KOPT-K1 (cell line): Measurements from ENCODE around the gene EYA2.
"Not testable (repeated sequence)": the region's sequence is repeated elsewhere in the genome, so short reads cannot be mapped to it uniquely, and the experiment has no call there.

Experiments used
- H3K27ac ChIP-seq: fragments of 200-600 bp; sonication (generic); 2 replicates; pipeline ENCODE4 v1.5.1; 2016; ENCODE audit warnings: antibody characterized with exemption, mild to moderate bottlenecking, low read depth, low read length; ENCODE audit not compliant: poor library complexity, severe bottlenecking
- H3K36me3 ChIP-seq: fragments of 200-600 bp; sonication (generic); 2 replicates; pipeline ENCODE4 v1.5.1; 2017; ENCODE audit warnings: antibody characterized with exemption, mild to moderate bottlenecking, low read length, moderate library complexity; ENCODE audit not compliant: insufficient read depth
- H3K9me3 ChIP-seq: fragments of 200-600 bp; sonication (generic); 2 replicates; pipeline ENCODE4 v1.5.1; 2017; ENCODE audit warnings: antibody characterized with exemption, low read length, mild to moderate bottlenecking; ENCODE audit not compliant: insufficient read depth, poor library complexity, severe bottlenecking

Gene EYA2

DNA sequence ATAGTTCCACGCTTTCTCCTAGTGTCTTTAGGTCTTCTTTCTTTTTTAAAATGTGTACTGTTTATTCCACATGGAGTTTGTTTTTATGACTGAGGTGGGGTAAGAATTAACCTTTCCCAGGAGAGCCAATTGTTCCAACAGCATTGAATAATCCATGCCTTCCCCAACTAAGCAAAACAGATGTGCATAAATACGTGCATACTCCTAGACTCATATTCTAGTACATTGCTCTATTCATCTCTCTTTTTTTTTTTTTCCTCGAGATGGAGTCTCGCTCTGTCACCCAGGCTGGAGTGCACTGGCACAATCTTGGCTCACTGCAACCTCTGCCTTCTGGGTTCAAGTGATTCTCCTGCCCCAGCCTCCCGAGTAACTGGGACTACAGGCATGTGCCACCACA is 14.7 kb upstream of the EYA2 start:
- not testable (repeated sequence) for H3K9me3 ChIP-seq, H3K27ac ChIP-seq, H3K36me3 ChIP-seq

DNA sequence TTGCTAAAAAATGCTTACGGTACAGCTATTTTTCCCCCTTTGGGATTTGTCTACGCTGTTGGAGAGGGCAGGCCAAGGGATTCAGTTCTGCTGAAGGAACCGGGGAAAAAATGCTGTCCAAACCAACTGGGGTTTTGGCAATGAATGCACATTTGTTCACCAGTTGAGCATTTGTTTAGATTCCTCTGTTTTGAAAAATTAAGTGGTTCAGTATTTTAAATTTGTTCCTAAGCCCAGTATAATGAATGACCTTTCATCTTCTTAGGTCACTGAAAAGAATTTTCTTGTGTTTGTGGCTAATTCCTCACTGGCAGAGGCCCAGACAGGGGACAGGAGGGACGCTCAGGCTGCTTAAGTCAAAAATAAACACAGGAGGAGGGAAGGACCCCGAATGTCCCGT is 10.8 kb upstream of the EYA2 start:
- Histone ChIP-seq H3K27ac (no peak overlapping the region), H3K36me3 (no peaks in the 10 kb centered on the region)

DNA sequence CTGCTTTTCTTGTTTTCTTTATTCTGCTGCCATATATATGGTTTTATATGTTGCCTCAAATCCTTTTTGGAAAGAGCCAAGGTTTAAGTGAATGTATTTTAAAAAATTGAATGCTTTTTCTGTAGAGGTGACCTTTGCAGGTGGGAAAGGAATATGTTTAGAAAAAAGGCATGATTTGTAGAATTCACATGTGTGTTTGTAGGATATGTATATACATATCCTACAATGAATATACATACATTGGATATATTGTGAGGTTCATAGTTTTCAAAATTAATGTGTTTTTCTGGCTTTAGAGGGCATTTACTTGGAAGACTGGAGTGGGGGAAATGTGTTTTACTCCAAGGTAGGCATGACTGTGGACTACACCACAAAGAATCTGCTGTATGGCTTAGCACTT is 4.0 kb upstream of the EYA2 start:
- Histone ChIP-seq H3K9me3 (peaks cover 10% of the 10 kb centered on the region), H3K36me3 (no peaks in the 10 kb centered on the region), H3K27ac (no peak overlapping the region)

More for the DNA sequence above, 10.8 kb upstream of the EYA2 start:
- no peaks in the 10 kb centered on the region for H3K9me3 ChIP-seq

DNA sequence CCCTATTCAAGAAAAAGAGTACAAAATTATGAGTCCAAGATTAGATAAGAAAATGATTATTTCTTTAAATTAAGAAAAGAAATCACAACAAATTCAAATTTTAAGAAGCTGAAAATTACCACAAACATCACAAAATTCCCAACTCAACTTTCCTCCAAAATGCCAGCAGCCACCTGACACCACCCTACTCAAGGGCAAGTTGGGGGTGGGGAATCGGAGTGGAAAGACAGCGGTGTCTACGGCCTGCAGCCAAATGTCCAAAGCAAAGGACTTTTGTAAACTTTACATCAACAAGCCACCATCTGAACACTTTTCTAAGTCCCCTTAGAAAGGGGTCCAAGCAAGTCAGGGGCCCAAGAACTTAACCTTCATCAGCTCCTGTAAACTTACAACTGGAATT is 1.6 kb upstream of the EYA2 start:
- H3K9me3 ChIP-seq: peaks cover 10% of the 10 kb centered on the region
- H3K36me3 ChIP-seq: no peaks in the 10 kb centered on the region
- no peak overlapping the region for H3K27ac ChIP-seq

GRCh38 chr20:46893877-46894578 is 615 bp upstream of the EYA2 start:
- Histone ChIP-seq H3K9me3 (peaks cover 10% of the 10 kb centered on the region), H3K27ac (no peak overlapping the region), H3K36me3 (no peaks in the 10 kb centered on the region)

GRCh38 chr20:46894971-46895905 is 595 bp downstream of the EYA2 start:
- H3K9me3 ChIP-seq: peaks cover 10% of the 10 kb centered on the region
- no peak overlapping the region for H3K27ac ChIP-seq

DNA sequence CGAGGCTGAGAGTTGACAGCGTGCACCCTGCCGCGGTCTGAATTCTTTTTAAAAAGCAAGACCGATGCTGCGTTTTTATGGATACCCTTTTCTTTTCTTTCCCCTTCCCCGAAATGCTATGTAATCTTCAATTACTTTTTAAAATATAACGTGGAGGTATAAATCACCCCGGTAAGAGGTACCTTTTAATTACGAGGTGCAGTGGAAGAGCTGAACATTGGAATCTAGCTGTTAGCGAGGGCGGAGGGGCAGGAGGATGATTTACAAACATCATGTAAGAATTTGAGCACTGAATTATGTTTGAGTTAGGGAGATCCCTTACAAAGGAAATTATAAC is 1.2 kb downstream of the EYA2 start:
- H3K9me3 ChIP-seq: peaks cover 3% of the 10 kb centered on the region
- no peaks in the 10 kb centered on the region for H3K36me3 ChIP-seq
- no peak overlapping the region for H3K27ac ChIP-seq

More at GRCh38 chr20:46894971-46895905, 595 bp downstream of the EYA2 start:
- no peaks in the 10 kb centered on the region for H3K36me3 ChIP-seq

- H3K27ac ChIP-seq: no peak overlapping the region
- no peaks in the 10 kb centered on the region for H3K9me3 ChIP-seq
- no peaks in the 10 kb centered on the region for H3K36me3 ChIP-seq
These were observed 2.8 kb downstream of the EYA2 start for GRCh38 chr20:46897328-46897880.

DNA sequence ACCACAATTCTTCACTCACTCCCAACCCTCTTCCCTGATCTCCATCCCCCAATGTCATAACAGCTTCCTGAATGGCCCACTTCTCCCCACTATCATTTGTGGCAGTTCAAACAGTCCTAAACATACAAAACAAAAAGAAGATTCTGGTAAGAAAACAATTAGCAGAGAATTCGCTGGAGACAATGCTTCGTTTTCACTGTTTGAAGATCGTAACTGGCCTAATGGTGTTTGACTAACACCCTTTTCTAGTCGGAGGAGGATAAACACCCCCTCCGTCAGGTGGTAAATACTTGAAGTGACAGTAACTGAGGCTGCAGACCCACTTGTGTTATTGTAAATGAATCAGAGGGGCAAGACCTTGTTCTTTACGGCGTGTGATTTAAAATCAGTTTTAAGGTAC is 3.8 kb downstream of the EYA2 start:
- Histone ChIP-seq H3K9me3 (no peaks in the 10 kb centered on the region), H3K27ac (no peak overlapping the region), H3K36me3 (no peaks in the 10 kb centered on the region)

- no peak overlapping the region for H3K27ac ChIP-seq
- H3K9me3 ChIP-seq: no peaks in the 10 kb centered on the region
- no peaks in the 10 kb centered on the region for H3K36me3 ChIP-seq
These were observed 5.0 kb downstream of the EYA2 start for GRCh38 chr20:46899621-46900020.

DNA sequence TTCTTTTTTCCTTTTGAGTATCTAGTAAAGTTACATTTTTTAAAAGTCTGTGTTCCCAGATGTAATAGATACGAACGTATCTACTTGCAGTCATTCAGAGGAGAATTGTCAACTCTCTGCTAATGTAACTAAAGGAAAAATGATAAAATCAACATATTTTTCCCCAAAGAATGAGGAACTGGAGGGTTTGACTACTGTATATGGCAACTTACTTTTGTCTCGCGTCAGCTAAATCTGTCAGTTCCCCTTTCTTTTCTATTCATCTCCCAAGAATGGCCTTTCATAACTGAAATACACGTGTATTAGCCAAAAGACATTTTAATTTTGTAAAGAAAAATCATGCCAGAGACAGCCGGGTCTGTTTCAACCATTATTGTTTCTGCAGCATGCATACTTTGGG is 5.4 kb downstream of the EYA2 start:
- Histone ChIP-seq H3K36me3 (no peaks in the 10 kb centered on the region), H3K9me3 (no peaks in the 10 kb centered on the region), H3K27ac (no peak overlapping the region)

- Histone ChIP-seq H3K27ac (no peak overlapping the region), H3K9me3 (no peaks in the 10 kb centered on the region), H3K36me3 (no peaks in the 10 kb centered on the region)
These were observed 6.2 kb downstream of the EYA2 start for GRCh38 chr20:46900826-46901225.

DNA sequence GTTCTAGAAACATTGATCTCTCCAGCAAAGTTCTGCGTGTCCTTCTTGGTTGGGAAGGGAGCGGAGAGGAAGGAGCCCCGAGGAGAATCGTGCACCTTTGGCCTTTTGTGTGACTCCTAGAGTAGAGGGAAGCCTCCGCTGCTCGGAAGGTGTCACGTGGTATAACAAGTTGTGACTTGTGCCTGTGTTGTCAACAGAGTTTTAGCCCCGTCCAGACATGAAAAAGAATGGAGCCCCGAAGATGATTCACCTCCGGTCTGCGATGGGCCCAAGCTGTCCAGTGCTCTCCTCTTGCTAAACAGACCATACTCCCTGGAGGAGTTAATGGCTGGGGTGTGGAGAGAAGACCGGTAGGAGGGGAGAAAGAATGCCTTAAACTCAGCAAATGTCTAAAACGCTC is 7.0 kb downstream of the EYA2 start:
- Histone ChIP-seq H3K27ac (no peak overlapping the region), H3K9me3 (no peaks in the 10 kb centered on the region), H3K36me3 (no peaks in the 10 kb centered on the region)

- Histone ChIP-seq H3K36me3 (no peaks in the 10 kb centered on the region), H3K27ac (no peak overlapping the region), H3K9me3 (no peaks in the 10 kb centered on the region)
These were observed 8.6 kb downstream of the EYA2 start for GRCh38 chr20:46903256-46903655.

GRCh38 chr20:46903937-46904336 is 9.3 kb downstream of the EYA2 start:
- H3K9me3 ChIP-seq: no peaks in the 10 kb centered on the region
- H3K27ac ChIP-seq: no peak overlapping the region
- H3K36me3 ChIP-seq: no peaks in the 10 kb centered on the region
